Neural progenitor cell (in vitro differentiated cells): ENCODE data around the gene ARSB.

Experiments used
- CTCF ChIP-seq: fragments of 200-600 bp; sonication (generic); IDR thresholded peaks from 2 replicates; pipeline ENCODE4 v1.5.1; 2017; ENCODE audit warnings: antibody characterized with exemption, mild to moderate bottlenecking
- EZH2 ChIP-seq: fragments of 200-600 bp; sonication (generic); IDR thresholded peaks from 2 replicates; pipeline ENCODE4 v1.6.1; 2017; ENCODE audit warnings: antibody characterized with exemption, mild to moderate bottlenecking, moderate library complexity
- EZH2phosphoT487 ChIP-seq: fragments of 200-600 bp; sonication (generic); IDR thresholded peaks from 2 replicates; pipeline ENCODE4 v1.6.1; 2017; ENCODE audit warnings: antibody characterized with exemption

GRCh38 chr5:78829811-78830527, 155.1 kb downstream of the ARSB start:
- TF ChIP-seq CTCF (no peak), EZH2 (no peak), EZH2phosphoT487 (no peak)
